GM19455 (cell line): ENCODE measurements around the gene NEFH.
"Not testable (repeated sequence)": the region's sequence is repeated elsewhere in the genome, so short reads cannot be mapped to it uniquely, and the experiment has no call there.

Experiments
- ATAC-seq: cut with Tn5 transposase; IDR thresholded peaks from one replicate; pipeline ENCODE4 v1.9.1; 2021; ENCODE audit not compliant: unreplicated experiment

Gene NEFH, protein sequence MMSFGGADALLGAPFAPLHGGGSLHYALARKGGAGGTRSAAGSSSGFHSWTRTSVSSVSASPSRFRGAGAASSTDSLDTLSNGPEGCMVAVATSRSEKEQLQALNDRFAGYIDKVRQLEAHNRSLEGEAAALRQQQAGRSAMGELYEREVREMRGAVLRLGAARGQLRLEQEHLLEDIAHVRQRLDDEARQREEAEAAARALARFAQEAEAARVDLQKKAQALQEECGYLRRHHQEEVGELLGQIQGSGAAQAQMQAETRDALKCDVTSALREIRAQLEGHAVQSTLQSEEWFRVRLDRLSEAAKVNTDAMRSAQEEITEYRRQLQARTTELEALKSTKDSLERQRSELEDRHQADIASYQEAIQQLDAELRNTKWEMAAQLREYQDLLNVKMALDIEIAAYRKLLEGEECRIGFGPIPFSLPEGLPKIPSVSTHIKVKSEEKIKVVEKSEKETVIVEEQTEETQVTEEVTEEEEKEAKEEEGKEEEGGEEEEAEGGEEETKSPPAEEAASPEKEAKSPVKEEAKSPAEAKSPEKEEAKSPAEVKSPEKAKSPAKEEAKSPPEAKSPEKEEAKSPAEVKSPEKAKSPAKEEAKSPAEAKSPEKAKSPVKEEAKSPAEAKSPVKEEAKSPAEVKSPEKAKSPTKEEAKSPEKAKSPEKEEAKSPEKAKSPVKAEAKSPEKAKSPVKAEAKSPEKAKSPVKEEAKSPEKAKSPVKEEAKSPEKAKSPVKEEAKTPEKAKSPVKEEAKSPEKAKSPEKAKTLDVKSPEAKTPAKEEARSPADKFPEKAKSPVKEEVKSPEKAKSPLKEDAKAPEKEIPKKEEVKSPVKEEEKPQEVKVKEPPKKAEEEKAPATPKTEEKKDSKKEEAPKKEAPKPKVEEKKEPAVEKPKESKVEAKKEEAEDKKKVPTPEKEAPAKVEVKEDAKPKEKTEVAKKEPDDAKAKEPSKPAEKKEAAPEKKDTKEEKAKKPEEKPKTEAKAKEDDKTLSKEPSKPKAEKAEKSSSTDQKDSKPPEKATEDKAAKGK

DNA sequence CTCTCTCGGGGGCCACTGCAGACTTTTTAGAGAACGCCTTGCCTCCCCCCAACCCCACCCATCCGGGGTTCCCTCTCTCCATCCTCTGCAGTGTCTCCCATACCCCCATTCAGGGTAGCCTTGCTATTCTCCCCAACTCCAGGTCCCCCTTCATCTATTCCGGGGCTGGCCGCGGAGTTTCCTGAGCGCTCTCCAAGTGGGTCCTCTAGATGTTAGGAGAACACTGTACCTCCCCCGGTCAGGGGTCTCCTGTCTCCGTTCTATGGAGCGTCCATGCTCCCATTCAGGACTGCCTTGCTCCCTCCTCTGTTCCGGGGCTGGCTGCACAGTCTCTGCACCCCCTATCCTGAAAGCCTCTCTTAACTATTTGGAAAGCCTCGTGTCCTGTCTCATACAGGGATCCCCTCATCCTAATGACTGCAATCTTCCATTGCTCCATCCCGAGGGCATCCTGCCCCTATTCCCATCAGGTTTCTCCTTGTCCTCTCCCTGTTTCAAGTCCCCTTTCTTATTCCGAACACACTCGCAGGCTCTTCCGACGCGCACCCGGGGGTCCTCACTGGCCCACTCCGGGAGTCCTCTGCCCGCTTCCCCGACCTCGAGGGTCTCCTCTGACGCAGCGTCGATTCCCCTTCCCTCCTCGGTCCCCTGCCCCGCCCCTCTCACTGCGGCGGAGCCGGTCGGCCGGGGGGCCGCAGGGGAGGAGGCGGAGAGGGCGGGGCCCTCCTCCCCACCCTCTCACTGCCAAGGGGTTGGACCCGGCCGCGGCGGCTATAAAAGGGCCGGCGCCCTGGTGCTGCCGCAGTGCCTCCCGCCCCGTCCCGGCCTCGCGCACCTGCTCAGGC lies at the start of gene NEFH:
NEFH (plus strand) TSS at position 802 of the 845 bp plus-strand sequence. CDS start 45 bp downstream, outside the sequence.
- no peak for ATAC-seq

DNA sequence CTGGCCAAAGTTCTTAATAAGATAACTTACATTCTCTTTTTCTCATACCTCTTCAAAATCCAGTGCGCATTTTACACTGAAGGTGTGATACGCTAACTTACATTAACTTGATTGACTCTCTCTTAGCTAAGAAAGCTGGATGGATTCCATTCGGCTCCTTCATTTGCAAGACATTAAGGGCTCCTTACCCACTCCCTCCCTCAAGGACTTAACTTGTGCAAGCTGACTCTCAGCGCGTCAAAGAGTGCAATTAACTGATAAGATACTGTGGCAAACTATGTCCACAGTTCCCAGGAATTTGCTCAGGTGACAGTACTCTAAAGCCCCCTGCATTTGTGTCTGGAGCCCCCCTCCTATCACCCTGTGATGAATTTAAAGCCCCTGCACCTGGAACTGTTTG lies 48.0 kb upstream of the NEFH start:
- ATAC-seq = no peak

DNA sequence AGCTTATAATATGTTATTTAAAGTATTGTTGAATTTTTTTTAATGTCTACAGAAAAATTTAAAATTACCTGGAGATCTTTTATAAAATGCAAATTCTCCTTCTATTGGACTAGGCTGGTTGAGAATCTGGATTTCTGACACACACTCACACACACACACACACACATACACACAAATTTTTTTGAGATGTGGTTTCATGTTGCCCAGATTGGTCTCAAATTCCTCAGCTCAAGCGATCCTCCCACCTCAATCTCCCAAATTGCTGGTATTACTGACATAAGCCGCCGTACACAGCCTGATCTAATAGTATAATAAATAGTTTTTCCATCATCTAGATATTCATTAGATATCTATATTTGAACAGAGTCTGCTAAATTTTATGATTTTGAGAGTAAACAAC lies 46.2 kb upstream of the NEFH start:
- no peak for ATAC-seq

DNA sequence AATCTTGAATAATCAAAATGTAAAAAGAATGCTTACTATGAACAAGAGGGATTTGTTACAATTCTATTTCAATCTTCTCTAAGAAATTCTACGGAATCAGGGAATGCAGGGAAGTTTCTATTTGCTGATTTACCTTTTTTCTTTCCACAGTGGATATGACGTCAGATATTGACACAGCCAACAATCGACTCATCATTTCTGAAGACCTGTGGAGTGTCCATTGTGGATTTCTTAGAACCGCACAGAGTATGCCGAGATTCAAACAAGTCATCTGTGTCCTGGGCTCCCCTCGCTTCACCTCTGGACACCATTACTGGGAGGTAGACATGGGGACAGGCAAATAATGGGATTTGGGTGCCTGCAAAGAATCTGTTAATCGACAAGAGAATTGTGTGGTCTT lies 45.7 kb upstream of the NEFH start:
- ATAC-seq = no peak

DNA sequence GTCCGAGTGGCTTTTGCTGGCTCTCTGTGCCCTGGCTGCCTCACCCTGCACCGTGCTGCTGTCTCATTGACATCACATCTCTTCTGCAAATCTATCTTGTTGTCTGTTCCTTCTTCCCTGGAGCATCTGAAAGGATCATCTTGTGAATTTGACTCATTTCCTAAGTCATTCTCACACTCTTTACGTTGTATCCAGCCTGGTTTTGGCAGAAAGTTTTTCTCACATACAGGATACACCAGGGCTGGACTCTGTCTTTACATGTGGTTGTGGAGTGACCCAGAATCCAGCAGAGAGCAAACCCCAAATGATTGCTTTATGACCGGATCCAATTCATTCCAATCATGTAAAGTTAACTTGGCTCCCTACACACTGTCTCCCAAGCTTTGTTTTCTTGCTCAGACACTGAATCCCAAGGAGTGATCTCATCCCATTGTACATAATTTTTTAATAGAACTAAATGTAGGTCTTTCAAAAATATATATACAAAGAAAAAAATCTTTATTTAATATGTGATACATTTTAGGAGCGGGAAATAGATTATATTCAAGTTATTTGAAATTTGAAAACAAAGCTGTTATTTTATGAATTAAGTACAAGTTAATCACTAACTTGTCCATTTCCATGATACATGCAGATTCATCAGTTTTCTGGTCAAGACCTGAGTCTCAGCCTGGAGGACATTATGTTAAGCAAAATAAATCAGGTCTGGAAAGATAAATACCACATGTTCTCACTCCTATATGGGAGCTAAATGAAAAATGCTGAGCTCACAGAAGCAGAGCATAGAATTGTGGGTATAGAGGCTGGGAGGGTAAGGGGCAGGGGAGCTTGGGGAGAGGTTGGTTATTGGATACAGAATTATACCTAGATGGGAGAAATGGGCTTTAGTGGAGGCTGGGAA lies 44.5 kb upstream of the NEFH start:
- ATAC-seq = no peak

DNA sequence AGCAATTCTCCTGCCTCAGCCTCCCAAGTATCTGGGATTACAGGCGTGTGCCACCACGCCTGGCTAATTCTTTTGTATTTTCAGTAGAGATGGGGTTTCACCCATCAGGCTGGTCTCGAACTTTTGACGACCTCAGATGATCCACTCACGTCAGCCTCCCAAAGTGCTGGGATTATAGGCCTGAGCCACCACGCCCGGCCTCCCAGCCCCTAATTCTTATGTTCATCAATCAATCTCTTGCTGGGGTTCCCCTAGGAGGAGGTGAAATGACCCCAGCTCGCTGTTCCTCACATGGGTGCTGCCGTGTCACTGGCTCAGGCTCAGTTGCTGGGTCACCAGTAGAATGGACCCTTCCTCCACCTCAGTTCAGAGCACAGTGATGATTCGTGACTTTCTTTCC lies 41.7 kb upstream of the NEFH start, which contains the start of gene RFPL1:
RFPL1 (plus strand) TSS at position 301 of the 400 bp plus-strand sequence.
- not testable (repeated sequence) for ATAC-seq

DNA sequence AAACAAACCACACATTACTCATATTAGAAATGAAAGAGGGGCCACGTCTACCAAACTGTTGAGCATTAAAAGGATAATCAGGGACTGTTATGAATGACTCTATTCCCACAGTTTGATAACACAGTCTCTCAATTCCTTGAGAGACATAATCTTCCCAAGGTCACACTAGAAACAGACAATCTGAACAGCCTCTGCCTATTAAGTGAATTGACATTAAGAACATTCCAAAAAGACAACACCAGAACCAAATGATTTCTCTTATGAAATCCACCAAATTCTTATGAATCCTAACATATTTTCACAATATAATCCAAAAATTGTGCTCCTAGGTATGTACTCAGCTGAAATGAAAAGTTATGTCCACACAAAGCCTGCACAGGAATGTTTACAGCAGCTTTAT lies 37.0 kb upstream of the NEFH start:
- no peak for ATAC-seq

DNA sequence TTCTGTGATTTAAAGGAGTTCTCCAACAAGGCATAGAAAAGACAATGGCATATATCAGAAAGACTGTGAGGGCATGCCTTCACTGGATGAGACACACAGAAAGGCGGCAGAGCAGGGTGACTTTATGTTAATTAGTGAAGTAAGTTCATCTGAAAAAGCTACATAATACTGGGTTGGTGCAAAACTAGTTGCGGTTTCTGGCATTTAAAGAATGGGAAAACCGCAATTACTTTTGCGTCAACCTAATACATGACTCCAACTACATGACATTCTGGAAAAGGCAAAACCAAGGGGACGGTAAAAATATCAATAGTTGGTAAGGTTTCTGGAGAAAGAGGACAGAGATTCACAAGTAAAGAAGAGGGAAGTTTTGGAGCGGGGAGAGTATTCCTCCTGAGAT lies 36.6 kb upstream of the NEFH start:
- ATAC-seq = no peak

DNA sequence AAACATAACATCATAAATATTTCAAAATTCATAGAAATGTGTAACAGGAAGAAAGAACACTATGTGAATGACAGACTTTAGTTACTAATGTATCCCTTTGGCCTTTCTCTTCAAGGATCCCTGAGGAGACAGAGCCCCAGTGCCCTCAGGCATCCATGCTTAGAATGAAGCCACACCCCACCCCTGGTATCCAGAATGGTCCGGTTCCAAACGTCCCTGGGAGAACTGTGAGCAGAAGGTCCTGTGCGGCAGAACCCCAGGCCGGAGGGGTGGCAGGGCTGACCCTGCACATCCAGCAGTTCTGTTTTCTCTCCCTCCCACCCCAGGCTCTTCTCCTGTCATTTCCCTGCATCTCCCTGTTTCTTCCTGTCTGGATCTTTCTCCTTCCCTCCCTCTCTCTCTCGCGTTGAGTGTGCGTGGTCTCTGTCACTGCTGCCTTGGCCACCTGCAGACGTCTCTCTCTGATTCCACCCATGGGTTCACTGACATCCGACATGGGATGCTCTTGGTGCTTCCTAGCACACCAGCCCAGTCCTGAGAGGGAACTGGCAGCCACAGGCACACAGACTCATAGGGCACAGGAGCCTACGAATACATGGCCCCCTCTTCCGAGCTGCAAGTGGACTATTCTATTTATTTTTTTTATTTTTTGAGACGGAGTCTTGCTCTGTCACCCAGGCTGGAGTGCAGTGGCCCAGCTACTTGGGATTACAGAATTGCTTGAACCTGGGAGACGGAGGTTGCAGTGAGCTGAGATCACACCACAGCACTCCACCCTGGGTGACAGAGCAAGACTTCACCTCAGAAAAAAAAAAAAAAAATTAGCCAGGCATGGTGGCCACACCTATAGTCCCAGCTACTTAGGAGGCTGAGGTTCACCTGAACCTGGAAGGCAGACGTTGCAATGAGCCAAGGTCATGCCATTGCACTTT lies 35.9 kb upstream of the NEFH start:
- no peak for ATAC-seq

DNA sequence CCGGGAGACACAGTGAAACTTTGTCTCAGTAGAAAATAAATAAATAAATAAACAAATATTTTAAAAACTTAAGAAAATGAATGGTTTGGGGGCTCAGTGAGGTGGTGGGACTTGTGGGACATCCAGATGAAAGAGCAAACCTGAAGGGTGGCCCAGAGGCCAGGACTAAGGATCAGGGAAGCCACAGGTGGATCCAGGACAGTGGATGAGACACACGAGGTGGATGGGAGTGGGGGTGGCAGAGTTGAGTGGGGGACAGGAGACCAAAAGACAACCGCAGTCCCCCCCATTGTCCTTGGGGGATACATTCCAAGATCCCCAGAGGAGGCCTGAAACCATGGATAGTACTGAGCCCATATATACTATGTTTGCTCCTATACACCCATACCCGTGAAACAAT lies 34.5 kb upstream of the NEFH start:
- no peak for ATAC-seq

DNA sequence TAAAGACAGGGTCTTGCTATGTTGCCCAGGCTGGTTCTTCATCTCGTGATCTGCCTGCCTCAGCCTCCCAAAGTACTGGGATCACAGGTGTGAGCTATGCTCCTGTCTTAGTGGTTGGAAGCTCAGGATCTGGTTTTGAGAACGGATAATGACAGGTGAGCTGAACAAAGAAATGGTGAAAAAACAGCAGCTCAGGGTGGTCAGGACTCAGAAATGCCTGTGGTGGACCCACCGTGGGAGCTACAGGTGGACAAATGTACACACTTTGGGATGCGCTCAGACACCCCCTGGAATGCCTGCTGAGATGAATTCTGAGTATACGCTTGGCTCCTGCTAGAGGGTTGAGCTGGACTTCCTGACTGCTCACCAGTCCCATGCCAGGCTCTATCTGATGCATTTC lies 32.1 kb upstream of the NEFH start:
- ATAC-seq = no peak

DNA sequence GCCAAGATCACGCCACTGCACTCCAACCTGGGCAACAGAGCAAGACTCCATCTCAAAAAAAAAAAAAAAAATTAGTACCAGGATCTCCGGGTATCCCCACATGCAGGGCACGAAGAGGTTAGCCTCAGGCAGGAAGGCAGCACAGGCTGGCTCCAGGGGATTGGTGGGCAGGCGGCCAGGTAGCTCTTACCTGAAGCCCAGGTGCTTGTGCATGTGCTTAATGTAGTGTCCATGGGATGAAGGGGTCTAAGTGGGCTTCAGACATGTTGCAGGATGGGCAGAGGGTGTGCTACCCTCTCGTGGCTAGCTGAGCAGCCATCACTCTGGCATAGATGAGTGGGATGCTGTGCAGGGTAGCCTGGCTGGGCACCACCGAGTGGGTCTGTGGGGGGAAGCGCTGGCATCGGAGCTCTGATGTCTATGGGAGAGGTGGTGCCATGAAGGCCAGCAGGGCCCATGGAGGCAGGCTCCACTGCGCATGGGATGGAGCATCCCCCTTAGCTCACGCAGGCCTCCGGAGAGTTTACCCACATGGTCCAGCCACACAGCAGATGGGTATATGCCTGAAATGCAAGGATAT lies 30.6 kb upstream of the NEFH start:
- no peak for ATAC-seq

DNA sequence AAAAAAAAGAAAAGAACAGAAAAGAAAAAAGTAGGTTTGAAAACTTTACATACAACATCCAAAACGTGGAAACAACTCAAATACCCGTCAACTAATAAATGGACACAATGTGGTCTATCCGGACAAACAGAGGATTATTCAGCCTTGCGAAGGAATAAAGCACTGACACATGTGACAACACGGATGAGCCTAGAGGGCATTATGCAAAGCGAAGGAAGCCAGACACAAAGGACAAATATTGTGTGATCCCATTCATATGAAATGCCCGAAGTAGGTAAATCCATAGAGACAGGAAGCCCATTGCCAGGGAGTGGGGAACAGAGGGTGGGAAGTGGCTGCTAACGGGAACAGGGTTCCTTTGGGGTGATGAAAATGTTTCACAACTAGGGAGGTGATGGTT lies 29.8 kb upstream of the NEFH start:
- no peak for ATAC-seq

DNA sequence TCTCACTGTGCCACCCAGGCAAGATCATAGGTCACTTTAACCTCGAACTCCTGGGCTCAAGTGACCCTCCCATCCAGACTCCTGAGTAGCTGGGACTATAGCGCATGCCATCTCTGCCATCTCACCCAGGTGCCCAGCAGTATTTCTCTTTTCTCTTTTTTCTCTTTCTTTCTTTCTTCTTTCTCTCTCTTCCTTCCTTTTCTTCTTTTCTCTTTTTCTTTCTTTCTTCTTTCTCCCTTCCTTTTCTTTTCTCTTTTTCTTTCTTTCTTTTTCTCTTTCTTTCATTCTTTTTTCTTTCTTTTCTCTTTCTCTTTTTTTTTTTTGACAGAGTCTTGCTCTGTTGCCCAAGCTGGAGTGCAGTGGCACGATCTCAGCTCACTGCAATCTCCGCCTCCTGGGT lies 28.2 kb upstream of the NEFH start:
- no peak for ATAC-seq

DNA sequence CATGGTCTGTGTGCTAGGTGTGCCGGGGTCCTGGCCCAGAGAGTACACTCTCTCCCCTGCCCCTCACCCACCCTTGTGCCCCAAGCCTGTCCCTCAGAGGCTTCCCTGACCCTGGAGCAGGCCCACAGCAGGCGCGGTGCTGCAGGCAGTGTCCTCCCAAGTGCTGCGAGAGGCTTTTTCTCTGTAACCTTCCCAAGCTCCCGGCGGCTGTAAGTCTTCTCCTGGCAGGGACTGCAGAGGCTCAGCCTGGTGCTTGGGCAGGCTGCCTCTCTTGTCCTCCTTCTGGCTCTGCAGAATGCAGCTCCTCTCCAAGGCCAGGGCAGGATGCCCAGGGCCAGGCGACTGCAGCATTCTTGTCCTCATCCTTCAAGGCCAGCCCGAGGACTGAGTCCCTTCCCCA lies 25.7 kb upstream of the NEFH start:
- ATAC-seq = no peak

DNA sequence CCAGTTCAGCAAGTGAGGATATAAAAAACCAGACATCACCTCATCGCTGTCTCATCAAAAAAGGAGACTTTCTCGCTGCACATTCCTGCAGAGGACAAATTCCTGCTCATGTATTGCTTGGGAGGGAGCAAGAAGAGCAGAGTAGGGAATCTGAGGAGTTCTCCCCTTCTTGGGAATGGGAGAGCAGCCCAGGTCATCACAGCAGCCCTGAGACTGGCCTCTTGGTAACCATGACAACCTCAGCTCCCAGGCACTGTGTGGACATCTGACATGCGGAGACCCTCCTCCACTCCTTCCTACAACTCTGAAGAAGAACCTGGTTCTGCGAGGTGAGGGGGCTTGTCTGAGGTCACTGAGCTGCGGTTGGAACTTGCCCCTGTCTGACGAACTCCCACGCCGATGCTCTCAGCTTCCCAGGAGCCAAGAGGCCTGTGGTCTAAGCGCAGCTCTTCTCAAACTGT lies 23.8 kb upstream of the NEFH start:
- no peak for ATAC-seq

DNA sequence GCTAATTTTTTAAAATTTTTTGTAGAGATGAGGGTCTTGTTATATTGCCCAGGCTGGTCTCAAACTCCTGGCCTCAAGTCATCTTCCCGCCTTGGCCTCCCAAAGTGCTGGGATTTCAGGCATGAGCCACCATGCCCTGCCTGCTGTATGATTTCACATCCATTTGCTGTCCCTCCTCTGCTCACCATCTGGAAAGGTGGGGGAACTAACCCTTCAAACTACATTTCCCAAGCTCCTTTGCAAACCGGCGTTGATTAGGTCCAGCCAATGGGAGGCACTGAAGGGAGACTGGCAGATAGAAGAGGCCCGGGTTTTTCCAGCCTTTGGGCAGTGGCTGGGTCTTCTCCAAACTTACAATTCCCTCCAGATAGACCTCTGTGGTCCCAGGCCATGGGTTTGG lies 22.3 kb upstream of the NEFH start:
- no peak for ATAC-seq

DNA sequence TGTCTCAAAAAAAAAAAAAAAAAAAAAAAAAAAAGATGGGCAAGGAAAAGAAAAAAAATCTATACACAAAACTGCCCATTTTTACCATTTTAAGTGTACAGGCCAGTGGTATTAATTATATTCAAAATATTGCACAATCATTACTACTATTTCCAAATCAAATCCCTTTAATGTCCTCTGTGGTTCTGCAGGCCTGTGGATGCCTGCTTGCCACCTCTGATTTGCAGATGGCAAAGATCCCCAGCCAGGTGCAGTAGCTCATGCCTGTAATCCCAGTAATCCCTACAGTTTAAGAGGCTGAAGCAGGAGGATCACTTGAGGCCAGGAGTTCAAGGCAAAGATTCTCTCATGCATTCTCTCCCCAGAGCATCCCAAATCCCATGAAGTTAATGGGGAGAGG lies 21.5 kb upstream of the NEFH start:
- no peak for ATAC-seq
